DMS114 treated with DMSO at 0.1 percent for 48 hours (cell line): ENCODE data around the gene PPP1R9A.

ENCODE experiments used
- DNase-seq: peaks from one replicate; lab custom pipeline; 2025; ENCODE audit not compliant: unreplicated experiment; lab: John Stamatoyannopoulos, UW

Gene PPP1R9A

GRCh38 chr7:95026421-95027072 is 119.2 kb downstream of the PPP1R9A start:
- DNase-seq = no peak

GRCh38 chr7:95027234-95027872 is 120.0 kb downstream of the PPP1R9A start:
- DNase-seq = no peak

GRCh38 chr7:95028683-95029082 is 121.3 kb downstream of the PPP1R9A start:
- DNase-seq = no peak

- DNase-seq = no peak
Observed at GRCh38 chr7:95035295-95035694, 127.9 kb downstream of the PPP1R9A start.

GRCh38 chr7:95041031-95041430 is 133.6 kb downstream of the PPP1R9A start:
- DNase-seq = no peak

GRCh38 chr7:95045236-95045923 is 138.0 kb downstream of the PPP1R9A start:
- DNase-seq = no peak

GRCh38 chr7:95046494-95047240 is 139.3 kb downstream of the PPP1R9A start:
- DNase-seq = no peak

GRCh38 chr7:95047291-95047690 is 139.9 kb downstream of the PPP1R9A start:
- DNase-seq = no peak

GRCh38 chr7:95052566-95053094 is 145.2 kb downstream of the PPP1R9A start:
- DNase-seq = no peak

GRCh38 chr7:95054386-95054785 is 147.0 kb downstream of the PPP1R9A start:
- no peak for DNase-seq

- no peak for DNase-seq
Observed at GRCh38 chr7:95055295-95055694, 147.9 kb downstream of the PPP1R9A start.

- DNase-seq = no peak
Observed at GRCh38 chr7:95056107-95056739, 148.8 kb downstream of the PPP1R9A start.

GRCh38 chr7:95056901-95057300 is 149.5 kb downstream of the PPP1R9A start:
- no peak for DNase-seq

GRCh38 chr7:95059842-95060313 is 152.5 kb downstream of the PPP1R9A start:
- no peak for DNase-seq

- DNase-seq = no peak
Observed at GRCh38 chr7:95062901-95063300, 155.5 kb downstream of the PPP1R9A start.

- DNase-seq = no peak
Observed at GRCh38 chr7:95066737-95067530, 159.5 kb downstream of the PPP1R9A start.

GRCh38 chr7:95088536-95089215 is 181.3 kb downstream of the PPP1R9A start:
- DNase-seq = no peak

- DNase-seq = no peak
Observed at GRCh38 chr7:95089414-95090315, 182.3 kb downstream of the PPP1R9A start.
